ENCODE results near the gene TARS2. TPM values are rescaled to one million over a fixed set of nuclear protein-coding genes. Genes with fewer than 3 reads are reported as not detected.

Gene TARS2, protein sequence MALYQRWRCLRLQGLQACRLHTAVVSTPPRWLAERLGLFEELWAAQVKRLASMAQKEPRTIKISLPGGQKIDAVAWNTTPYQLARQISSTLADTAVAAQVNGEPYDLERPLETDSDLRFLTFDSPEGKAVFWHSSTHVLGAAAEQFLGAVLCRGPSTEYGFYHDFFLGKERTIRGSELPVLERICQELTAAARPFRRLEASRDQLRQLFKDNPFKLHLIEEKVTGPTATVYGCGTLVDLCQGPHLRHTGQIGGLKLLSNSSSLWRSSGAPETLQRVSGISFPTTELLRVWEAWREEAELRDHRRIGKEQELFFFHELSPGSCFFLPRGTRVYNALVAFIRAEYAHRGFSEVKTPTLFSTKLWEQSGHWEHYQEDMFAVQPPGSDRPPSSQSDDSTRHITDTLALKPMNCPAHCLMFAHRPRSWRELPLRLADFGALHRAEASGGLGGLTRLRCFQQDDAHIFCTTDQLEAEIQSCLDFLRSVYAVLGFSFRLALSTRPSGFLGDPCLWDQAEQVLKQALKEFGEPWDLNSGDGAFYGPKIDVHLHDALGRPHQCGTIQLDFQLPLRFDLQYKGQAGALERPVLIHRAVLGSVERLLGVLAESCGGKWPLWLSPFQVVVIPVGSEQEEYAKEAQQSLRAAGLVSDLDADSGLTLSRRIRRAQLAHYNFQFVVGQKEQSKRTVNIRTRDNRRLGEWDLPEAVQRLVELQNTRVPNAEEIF
- total RNA-seq (2021) (42.9 to 51.1 TPM (median 49.7 TPM) in 3 replicates), Bru-seq, nascent RNA (percentile 69 among the genes with signal in this experiment)
- long read RNA-seq, experiment 1, transcript TARS2-204 (18 exons, 2,729 nt) = major isoform, 146 of 241 reads
- long read RNA-seq, experiment 1, transcript TARS2-214 (16 exons, 2,162 nt) = minor isoform, 31 of 241 reads
- long read RNA-seq, experiment 1, partial matches to known transcripts = 9 of 241 reads
- long read RNA-seq, experiment 1, other reads (novel, unspliced or antisense) = 55 of 241 reads
- long read RNA-seq, experiment 2, transcript TARS2-204 (18 exons, 2,729 nt) = major isoform, 8 of 38 reads
- long read RNA-seq, experiment 2, transcript TARS2-214 (16 exons, 2,162 nt) = minor isoform, 5 of 38 reads
- long read RNA-seq, experiment 2, partial matches to known transcripts = 7 of 38 reads
- long read RNA-seq, experiment 2, other reads (novel, unspliced or antisense) = 18 of 38 reads
- long read RNA-seq, experiment 3, transcript TARS2-214 (16 exons, 2,162 nt) = minor isoform, 5 of 20 reads
- long read RNA-seq, experiment 3, transcript TARS2-204 (18 exons, 2,729 nt) = major isoform, 7 of 20 reads
- long read RNA-seq, experiment 3, partial matches to known transcripts = 1 of 20 reads
- long read RNA-seq, experiment 3, other reads (novel, unspliced or antisense) = 7 of 20 reads

DNA sequence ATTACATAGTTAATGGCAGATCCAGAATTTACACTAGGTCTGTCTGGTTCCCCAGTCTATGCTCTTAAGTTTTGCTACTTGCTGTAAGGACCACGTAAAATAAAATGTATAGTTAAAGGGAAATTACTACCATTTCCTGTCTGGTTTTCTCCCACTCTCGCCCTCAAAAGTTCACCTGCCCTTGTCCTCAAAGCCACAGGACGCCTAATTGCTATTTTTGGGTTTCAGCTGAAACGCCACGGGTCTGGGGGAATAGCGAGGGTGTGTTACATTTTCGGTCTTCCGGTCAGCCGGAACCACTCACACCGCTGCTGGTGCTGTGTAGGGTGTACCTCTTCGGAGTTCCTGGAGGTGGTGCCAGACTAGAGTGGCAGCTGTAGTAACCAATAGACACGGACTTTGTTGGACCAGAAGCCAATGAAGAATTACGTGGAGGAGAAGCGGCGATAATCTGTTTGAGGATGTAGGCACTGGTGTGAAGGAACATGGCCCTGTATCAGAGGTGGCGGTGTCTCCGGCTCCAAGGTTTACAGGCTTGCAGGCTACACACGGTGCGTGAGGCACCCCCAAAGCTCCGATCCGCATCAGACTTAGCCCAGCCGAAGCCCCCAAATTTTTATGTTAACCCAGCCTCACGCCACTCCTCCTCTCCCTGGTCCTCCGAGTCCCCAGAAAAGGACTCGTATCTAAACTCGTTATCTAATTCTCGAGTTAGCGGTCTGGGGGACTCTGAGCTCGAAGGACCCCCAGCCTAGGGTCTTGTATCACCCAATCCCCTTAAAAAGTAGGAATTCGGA is at the start of gene TARS2:
TSS of gene TARS2 (plus strand) at position 454 of the 797 bp plus-strand sequence. CDS start at position 486, 32 bp downstream.
- ATAC-seq = peak; percentile 100
- POLR2A ChIA-PET = interaction anchor here (0.5 to 1.1 kb wide), 2 partner anchors 30 to 45 kb away, joined by 3 read pairs; no protein-coding TSS in a partner anchor
- H3K4me1 Mint-ChIP-seq = peaks cover 5% of the 10 kb centered on the region; the same call in 1 of the 2 replicates
- peak; percentile 98 for DNase-seq (ENCODE audit: low spot score)
- H3K4me3 Mint-ChIP-seq = peak within 1 kb of the TSS; percentile 99
- H3K36me3 Mint-ChIP-seq = peaks cover 26% of the 10 kb centered on the region
- no peaks in the 10 kb centered on the region for H3K27me3 Mint-ChIP-seq (ENCODE audit: low read depth)
- CTCF ChIA-PET = interaction anchor here (0.5 to 2.7 kb wide), 4 partner anchors 15 to 73 kb away, joined by 3 to 7 read pairs (median 4); partner anchors contain the start of gene FALEC
- H3K9me3 Mint-ChIP-seq = no peaks in the 10 kb centered on the region
- H3K27ac Mint-ChIP-seq = peak within 1 kb of the TSS; percentile 96
- TF ChIP-seq SP1 (CRISPR knock-in tag; conservative IDR thresholded peaks at IDR 0.05) (peak; percentile 91), ZNF232 (CRISPR knock-in tag; IDR thresholded peaks at IDR 0.05) (0 out of 2 replicates have a peak, but pooled peaks have one; percentile 67), SMAD3 (CRISPR knock-in tag; IDR thresholded peaks at IDR 0.05; ENCODE audit: borderline replicate concordance) (peak; percentile 72), GABPB1 (CRISPR knock-in tag; IDR thresholded peaks at IDR 0.05) (peak; percentile 88), ZNF423 (CRISPR knock-in tag; IDR thresholded peaks at IDR 0.05) (no peak), RORB (CRISPR knock-in tag; IDR thresholded peaks at IDR 0.05) (no peak), FOXJ3 (CRISPR knock-in tag; IDR thresholded peaks at IDR 0.05; ENCODE audit: borderline replicate concordance) (no peak), NFYB (CRISPR knock-in tag; conservative IDR thresholded peaks at IDR 0.05; ENCODE audit: low read depth) (peak; percentile 96), TEAD4 (CRISPR knock-in tag; IDR thresholded peaks at IDR 0.05) (no peak), PRRX2 (CRISPR knock-in tag; IDR thresholded peaks at IDR 0.05) (no peak), IRF2 (CRISPR knock-in tag; IDR thresholded peaks at IDR 0.05; ENCODE audit: borderline replicate concordance, low read depth) (no peak), ZNF219 (CRISPR knock-in tag; IDR thresholded peaks at IDR 0.05; ENCODE audit: borderline replicate concordance) (no peak), NFATC4 (CRISPR knock-in tag; IDR thresholded peaks at IDR 0.05) (no peak), ZNF121 (CRISPR knock-in tag; IDR thresholded peaks at IDR 0.05) (no peak)
- TF ChIP-seq, protein P1, sequence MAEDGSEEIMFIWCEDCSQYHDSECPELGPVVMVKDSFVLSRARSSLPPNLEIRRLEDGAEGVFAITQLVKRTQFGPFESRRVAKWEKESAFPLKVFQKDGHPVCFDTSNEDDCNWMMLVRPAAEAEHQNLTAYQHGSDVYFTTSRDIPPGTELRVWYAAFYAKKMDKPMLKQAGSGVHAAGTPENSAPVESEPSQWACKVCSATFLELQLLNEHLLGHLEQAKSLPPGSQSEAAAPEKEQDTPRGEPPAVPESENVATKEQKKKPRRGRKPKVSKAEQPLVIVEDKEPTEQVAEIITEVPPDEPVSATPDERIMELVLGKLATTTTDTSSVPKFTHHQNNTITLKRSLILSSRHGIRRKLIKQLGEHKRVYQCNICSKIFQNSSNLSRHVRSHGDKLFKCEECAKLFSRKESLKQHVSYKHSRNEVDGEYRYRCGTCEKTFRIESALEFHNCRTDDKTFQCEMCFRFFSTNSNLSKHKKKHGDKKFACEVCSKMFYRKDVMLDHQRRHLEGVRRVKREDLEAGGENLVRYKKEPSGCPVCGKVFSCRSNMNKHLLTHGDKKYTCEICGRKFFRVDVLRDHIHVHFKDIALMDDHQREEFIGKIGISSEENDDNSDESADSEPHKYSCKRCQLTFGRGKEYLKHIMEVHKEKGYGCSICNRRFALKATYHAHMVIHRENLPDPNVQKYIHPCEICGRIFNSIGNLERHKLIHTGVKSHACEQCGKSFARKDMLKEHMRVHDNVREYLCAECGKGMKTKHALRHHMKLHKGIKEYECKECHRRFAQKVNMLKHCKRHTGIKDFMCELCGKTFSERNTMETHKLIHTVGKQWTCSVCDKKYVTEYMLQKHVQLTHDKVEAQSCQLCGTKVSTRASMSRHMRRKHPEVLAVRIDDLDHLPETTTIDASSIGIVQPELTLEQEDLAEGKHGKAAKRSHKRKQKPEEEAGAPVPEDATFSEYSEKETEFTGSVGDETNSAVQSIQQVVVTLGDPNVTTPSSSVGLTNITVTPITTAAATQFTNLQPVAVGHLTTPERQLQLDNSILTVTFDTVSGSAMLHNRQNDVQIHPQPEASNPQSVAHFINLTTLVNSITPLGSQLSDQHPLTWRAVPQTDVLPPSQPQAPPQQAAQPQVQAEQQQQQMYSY (CRISPR knock-in tag; IDR thresholded peaks at IDR 0.05) = no peak
- TF ChIP-seq, protein P2, sequence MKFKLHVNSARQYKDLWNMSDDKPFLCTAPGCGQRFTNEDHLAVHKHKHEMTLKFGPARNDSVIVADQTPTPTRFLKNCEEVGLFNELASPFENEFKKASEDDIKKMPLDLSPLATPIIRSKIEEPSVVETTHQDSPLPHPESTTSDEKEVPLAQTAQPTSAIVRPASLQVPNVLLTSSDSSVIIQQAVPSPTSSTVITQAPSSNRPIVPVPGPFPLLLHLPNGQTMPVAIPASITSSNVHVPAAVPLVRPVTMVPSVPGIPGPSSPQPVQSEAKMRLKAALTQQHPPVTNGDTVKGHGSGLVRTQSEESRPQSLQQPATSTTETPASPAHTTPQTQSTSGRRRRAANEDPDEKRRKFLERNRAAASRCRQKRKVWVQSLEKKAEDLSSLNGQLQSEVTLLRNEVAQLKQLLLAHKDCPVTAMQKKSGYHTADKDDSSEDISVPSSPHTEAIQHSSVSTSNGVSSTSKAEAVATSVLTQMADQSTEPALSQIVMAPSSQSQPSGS (CRISPR knock-in tag; IDR thresholded peaks at IDR 0.05; ENCODE audit: borderline replicate concordance, low read depth) = no peak
- TF ChIP-seq, protein P3, sequence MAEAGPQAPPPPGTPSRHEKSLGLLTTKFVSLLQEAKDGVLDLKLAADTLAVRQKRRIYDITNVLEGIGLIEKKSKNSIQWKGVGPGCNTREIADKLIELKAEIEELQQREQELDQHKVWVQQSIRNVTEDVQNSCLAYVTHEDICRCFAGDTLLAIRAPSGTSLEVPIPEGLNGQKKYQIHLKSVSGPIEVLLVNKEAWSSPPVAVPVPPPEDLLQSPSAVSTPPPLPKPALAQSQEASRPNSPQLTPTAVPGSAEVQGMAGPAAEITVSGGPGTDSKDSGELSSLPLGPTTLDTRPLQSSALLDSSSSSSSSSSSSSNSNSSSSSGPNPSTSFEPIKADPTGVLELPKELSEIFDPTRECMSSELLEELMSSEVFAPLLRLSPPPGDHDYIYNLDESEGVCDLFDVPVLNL (CRISPR knock-in tag; IDR thresholded peaks at IDR 0.05; ENCODE audit: borderline replicate concordance, low read depth) = no peak
- TF ChIP-seq, protein P4, sequence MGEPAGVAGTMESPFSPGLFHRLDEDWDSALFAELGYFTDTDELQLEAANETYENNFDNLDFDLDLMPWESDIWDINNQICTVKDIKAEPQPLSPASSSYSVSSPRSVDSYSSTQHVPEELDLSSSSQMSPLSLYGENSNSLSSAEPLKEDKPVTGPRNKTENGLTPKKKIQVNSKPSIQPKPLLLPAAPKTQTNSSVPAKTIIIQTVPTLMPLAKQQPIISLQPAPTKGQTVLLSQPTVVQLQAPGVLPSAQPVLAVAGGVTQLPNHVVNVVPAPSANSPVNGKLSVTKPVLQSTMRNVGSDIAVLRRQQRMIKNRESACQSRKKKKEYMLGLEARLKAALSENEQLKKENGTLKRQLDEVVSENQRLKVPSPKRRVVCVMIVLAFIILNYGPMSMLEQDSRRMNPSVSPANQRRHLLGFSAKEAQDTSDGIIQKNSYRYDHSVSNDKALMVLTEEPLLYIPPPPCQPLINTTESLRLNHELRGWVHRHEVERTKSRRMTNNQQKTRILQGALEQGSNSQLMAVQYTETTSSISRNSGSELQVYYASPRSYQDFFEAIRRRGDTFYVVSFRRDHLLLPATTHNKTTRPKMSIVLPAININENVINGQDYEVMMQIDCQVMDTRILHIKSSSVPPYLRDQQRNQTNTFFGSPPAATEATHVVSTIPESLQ (CRISPR knock-in tag; IDR thresholded peaks at IDR 0.05) = no peak
- TF ChIP-seq, protein P5, sequence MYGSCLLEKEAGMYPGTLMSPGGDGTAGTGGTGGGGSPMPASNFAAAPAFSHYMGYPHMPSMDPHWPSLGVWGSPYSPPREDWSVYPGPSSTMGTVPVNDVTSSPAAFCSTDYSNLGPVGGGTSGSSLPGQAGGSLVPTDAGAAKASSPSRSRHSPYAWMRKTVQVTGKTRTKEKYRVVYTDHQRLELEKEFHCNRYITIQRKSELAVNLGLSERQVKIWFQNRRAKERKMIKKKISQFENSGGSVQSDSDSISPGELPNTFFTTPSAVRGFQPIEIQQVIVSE (CRISPR knock-in tag; IDR thresholded peaks at IDR 0.05; ENCODE audit: borderline replicate concordance) = no peak
- TF ChIP-seq, protein P6, sequence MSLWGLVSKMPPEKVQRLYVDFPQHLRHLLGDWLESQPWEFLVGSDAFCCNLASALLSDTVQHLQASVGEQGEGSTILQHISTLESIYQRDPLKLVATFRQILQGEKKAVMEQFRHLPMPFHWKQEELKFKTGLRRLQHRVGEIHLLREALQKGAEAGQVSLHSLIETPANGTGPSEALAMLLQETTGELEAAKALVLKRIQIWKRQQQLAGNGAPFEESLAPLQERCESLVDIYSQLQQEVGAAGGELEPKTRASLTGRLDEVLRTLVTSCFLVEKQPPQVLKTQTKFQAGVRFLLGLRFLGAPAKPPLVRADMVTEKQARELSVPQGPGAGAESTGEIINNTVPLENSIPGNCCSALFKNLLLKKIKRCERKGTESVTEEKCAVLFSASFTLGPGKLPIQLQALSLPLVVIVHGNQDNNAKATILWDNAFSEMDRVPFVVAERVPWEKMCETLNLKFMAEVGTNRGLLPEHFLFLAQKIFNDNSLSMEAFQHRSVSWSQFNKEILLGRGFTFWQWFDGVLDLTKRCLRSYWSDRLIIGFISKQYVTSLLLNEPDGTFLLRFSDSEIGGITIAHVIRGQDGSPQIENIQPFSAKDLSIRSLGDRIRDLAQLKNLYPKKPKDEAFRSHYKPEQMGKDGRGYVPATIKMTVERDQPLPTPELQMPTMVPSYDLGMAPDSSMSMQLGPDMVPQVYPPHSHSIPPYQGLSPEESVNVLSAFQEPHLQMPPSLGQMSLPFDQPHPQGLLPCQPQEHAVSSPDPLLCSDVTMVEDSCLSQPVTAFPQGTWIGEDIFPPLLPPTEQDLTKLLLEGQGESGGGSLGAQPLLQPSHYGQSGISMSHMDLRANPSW (CRISPR knock-in tag; conservative IDR thresholded peaks at IDR 0.05; ENCODE audit: low read depth) = no peak

Data from WTC11 (cell line).